ENCODE results near the gene EHD4.

The EHD4 gene

GRCh38 chr15:41876007-41876406, 96.3 kb downstream of the EHD4 start:
- ATAC-seq = no peak

GRCh38 chr15:41874736-41875135, 97.6 kb downstream of the EHD4 start:
- DNase-seq (ENCODE audit: low spot score in 2 of 2) = no peak
- Mint-ChIP-seq H3K9me3 (no peaks in the 10 kb centered on the region), H3K36me3 (no peaks in the 10 kb centered on the region), H3K4me1 (peaks cover 52% of the 10 kb centered on the region), H3K27ac (no peak overlapping the region), H3K4me3 (no peak overlapping the region)
- no peak for ATAC-seq

More at GRCh38 chr15:41876007-41876406, 96.3 kb downstream of the EHD4 start:
- H3K4me3 Mint-ChIP-seq = no peak overlapping the region
- H3K9me3 Mint-ChIP-seq = no peaks in the 10 kb centered on the region
- no peaks in the 10 kb centered on the region for H3K36me3 Mint-ChIP-seq
- peaks cover 49% of the 10 kb centered on the region for H3K4me1 Mint-ChIP-seq
- DNase-seq (ENCODE audit: low spot score in 2 of 2) = no peak
- no peak overlapping the region for H3K27ac Mint-ChIP-seq

DNA sequence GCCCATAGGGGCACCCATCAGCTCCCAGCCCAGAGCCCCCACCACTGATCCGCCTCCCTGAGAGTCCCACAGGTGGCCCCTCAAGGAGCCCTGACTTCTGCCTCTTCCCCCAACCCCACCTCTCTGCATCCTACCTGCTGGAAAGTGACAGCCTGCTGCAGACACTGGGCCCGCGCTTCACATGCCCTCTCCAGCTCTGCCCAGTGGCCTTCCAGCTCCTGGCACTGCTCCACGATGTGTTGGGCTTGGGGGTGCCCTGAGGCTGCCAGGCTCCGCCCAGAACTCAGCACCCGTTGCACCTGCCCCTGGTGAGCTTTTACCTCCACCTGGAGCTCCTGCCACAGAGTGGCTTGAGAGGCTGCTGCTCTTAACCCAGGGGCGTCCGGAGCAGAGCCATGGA, 98.6 kb downstream of the EHD4 start:
- ATAC-seq (no peak), DNase-seq (ENCODE audit: low spot score in 2 of 2) (no peak)
- Mint-ChIP-seq H3K9me3 (no peaks in the 10 kb centered on the region), H3K27ac (peak overlapping the region; percentile 88), H3K4me3 (no peak overlapping the region), H3K4me1 (peaks cover 43% of the 10 kb centered on the region), H3K36me3 (no peaks in the 10 kb centered on the region)

DNA sequence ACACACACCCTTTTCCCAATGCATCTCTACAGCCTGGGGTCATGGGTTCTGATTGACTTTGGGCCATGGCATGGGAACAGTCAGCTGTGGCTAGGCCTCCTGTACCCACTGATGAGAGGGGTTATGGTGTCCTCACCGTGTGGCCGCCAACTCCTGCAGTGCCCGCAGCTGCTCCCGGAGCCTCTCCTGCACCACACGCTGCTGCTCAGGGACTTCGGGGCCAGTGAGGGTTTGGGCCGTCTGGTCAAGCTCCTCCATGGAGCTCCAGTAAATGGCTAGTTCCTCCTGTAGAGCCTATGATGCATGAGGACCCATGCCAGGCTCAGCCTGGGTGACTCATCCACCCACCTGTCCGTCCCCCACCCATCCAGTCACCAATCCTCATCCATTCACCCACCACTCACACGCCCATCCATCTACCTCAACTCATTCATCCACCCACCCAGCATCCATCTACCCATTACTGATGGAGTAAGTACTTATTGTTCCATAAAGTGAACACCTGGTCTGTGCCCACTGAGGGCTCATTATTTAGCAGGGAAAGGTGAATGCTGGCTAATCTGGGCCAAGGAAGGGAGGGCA, 100.1 kb downstream of the EHD4 start:
- DNase-seq (ENCODE audit: low spot score in 2 of 2) = no peak
- H3K36me3 Mint-ChIP-seq = no peaks in the 10 kb centered on the region
- ATAC-seq = no peak
- H3K9me3 Mint-ChIP-seq = no peaks in the 10 kb centered on the region
- H3K4me1 Mint-ChIP-seq = peaks cover 43% of the 10 kb centered on the region
- no peak overlapping the region for H3K4me3 Mint-ChIP-seq
- peak overlapping the region; percentile 88 for H3K27ac Mint-ChIP-seq

DNA sequence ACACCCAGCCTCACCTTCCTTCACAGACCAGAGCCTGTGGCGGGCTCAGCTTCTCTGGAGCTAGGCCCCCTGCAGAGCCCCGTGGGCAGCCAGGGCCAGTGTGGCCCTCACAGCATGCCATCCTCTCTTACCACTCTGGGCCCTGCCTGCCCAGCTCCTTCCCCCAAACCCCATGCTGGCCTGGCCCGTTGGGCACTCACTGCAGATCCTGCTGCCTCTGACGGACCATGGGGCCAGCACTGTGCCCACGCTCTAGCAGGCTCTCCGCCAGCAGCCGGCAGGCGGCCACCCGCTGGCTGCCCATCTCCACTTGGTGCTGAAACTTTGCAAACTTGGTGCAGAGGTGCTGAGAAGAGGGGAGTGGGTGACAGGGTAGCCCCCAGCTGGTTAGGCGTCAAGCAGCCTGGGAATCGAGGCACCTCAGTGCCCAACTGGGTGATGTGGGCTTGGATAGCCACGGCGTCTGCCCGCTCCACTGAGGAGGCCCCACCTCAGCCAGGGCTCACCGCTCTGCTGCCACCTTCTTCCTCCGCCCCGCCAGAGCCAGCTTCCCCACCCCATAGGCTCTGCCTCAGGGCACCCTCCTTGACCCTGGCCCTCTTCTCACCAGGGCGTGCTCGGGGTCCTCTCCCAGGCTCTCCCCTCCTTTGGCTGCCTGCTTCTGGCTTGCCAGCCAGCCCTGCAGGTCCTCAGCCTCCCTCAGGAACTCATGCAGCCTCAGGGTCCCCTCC, 101.0 kb downstream of the EHD4 start:
- Mint-ChIP-seq H3K4me3 (no peak overlapping the region), H3K27ac (peak overlapping the region; percentile 76), H3K9me3 (no peaks in the 10 kb centered on the region)

DNA sequence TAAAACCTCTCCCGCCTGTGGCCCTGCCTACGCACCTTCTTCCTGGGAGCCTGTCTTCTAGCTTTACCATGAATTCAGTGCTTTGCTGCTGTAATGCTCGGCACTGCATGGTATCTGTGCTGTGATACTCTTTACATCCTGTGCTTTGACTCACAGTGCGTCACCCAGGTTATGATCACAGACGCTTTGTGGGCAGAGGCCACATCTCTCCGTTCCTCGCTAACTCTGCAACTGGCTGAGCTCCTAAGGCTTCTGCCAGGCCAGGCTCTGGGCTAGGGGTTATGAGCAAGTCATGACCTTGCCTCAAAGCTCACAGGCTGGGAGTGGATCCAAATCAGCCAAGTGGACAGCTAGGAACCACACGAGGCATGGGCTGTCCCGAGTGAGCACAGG, 101.7 kb downstream of the EHD4 start:
- H3K4me3 Mint-ChIP-seq = no peak overlapping the region
- peak overlapping the region; percentile 76 for H3K27ac Mint-ChIP-seq
- peak; percentile 97 for ATAC-seq
- peak; percentile 29 to 67 for DNase-seq (ENCODE audit: low spot score in 2 of 2)
- H3K4me1 Mint-ChIP-seq = peaks cover 42% of the 10 kb centered on the region
- no peaks in the 10 kb centered on the region for H3K9me3 Mint-ChIP-seq
- no peaks in the 10 kb centered on the region for H3K36me3 Mint-ChIP-seq

More for the DNA sequence above, 101.0 kb downstream of the EHD4 start:
- Mint-ChIP-seq H3K4me1 (peaks cover 43% of the 10 kb centered on the region), H3K36me3 (no peaks in the 10 kb centered on the region)
- no peak for ATAC-seq
- no peak for DNase-seq (ENCODE audit: low spot score in 2 of 2)

DNA sequence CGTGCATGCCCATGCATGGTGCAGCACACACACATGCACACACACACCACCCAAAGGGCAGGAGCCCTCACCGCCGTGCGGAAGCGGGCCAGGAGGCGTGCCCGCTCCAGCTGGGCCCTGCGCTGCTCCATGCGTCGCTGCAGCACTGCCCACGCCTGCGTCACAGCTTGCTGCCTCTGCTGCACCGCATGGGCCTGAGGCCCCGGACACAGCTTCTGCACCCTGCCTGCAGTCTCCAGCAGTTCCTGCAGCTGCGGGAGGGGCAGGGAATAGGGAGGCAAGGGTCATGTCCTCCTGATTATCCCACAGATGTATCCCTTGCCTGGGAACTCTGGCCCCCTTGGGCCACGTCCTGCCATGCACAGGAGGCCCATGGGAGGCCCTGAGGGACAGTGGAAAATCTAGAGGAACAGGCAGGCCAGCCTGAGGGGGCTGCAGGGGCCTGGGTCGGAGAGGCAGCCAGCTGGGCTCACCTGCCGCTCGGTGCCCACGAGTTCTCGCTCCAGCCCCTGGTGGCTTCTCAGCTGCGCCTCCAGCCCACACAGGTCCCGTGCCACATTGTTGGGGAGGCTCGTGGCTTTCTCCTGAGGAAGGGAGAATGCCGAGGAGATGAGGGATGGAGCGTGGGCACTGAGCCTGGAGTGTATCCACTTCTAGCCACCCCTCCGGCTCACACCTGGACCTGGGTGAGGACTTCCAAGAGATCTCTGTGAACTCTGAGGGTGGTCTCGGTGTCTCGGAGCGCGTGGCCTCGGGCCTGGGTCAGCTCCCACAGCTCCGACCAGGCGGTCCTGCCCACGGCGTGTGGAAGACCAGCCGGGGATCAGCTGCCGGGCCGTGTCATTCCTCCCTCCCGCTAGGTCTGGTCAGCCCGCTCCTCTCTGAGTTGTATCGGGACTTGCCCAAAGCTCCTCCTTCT, 102.3 kb downstream of the EHD4 start:
- H3K9me3 Mint-ChIP-seq = no peaks in the 10 kb centered on the region
- ATAC-seq (no peak), DNase-seq (ENCODE audit: low spot score in 2 of 2) (no peak)
- H3K4me3 Mint-ChIP-seq = no peak overlapping the region
- H3K27ac Mint-ChIP-seq = peak overlapping the region; percentile 76
- peaks cover 36% of the 10 kb centered on the region for H3K4me1 Mint-ChIP-seq
- H3K36me3 Mint-ChIP-seq = no peaks in the 10 kb centered on the region

DNA sequence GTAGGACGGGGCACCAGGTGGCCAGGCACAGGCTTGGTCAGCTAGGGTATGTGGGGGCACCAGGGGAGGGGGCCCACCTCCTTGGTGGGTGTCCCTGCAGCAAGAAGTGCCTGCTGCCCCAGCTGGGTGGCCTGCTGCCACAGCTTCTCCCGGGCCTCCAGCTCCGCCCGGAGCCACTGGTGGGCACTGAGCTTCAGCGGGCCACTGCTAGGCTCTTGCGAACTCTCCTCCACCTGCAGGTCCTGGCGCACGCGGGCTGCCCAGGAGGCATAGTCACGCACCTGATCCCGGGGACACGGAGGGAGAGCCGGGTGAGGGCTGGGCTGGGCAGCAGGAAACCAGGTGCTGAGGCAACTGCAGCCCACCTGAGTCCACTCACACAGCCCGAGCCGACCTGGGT, 104.0 kb downstream of the EHD4 start:
- Mint-ChIP-seq H3K27ac (no peak overlapping the region), H3K4me1 (peaks cover 37% of the 10 kb centered on the region), H3K4me3 (no peak overlapping the region), H3K36me3 (no peaks in the 10 kb centered on the region), H3K9me3 (no peaks in the 10 kb centered on the region)
- no peak for ATAC-seq
- no peak for DNase-seq (ENCODE audit: low spot score in 2 of 2)

GRCh38 chr15:41866872-41867579, 105.3 kb downstream of the EHD4 start:
- Mint-ChIP-seq H3K36me3 (no peaks in the 10 kb centered on the region), H3K4me1 (peaks cover 30% of the 10 kb centered on the region), H3K4me3 (no peak overlapping the region), H3K27ac (peak overlapping the region; percentile 80), H3K9me3 (no peaks in the 10 kb centered on the region)
- DNase-seq (ENCODE audit: low spot score in 2 of 2) (no peak), ATAC-seq (no peak)

DNA sequence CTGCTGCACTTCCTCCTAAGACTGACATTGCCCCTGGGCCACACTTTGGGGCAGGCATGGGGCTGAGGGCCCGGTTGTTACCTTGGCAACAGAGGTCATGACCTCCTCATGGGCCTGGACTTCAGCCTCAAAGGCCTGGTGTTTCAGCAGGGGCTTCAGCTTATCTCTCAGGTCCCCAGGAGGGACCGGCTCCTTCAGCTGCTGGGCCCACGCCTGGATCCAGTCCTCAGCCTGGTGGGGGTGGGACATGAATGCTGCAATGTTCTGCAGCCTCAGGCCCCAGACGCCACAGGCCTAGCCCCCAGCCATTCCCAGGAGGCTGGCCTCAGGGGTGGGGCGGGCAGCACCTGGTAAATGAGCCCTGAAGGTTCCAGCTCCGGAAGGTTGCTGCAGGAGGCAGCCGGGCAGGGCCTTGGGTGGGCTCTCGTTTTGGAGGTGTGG, 106.1 kb downstream of the EHD4 start:
- no peak for DNase-seq (ENCODE audit: low spot score in 2 of 2)
- Mint-ChIP-seq H3K9me3 (no peaks in the 10 kb centered on the region), H3K4me1 (peaks cover 24% of the 10 kb centered on the region), H3K4me3 (no peak overlapping the region), H3K36me3 (no peaks in the 10 kb centered on the region), H3K27ac (peak overlapping the region; percentile 8)
- ATAC-seq = no peak

- Mint-ChIP-seq H3K27ac (no peak overlapping the region), H3K4me3 (no peak overlapping the region)
Observed at GRCh38 chr15:41865490-41866055, 106.8 kb downstream of the EHD4 start.

GRCh38 chr15:41862515-41863116, 109.7 kb downstream of the EHD4 start:
- ATAC-seq = no peak
- H3K4me3 Mint-ChIP-seq = no peak overlapping the region
- DNase-seq (ENCODE audit: low spot score in 2 of 2) = no peak

More at GRCh38 chr15:41865490-41866055, 106.8 kb downstream of the EHD4 start:
- Mint-ChIP-seq H3K4me1 (peaks cover 17% of the 10 kb centered on the region), H3K9me3 (no peaks in the 10 kb centered on the region), H3K36me3 (no peaks in the 10 kb centered on the region)
- DNase-seq (ENCODE audit: low spot score in 2 of 2) (no peak), ATAC-seq (no peak)

GRCh38 chr15:41861736-41862356, 110.5 kb downstream of the EHD4 start:
- DNase-seq (ENCODE audit: low spot score in 2 of 2) (no peak), ATAC-seq (no peak)
- Mint-ChIP-seq H3K27ac (peak overlapping the region; percentile 12), H3K9me3 (no peaks in the 10 kb centered on the region), H3K4me3 (no peak overlapping the region), H3K36me3 (no peaks in the 10 kb centered on the region), H3K4me1 (peaks cover 14% of the 10 kb centered on the region)

More at GRCh38 chr15:41862515-41863116, 109.7 kb downstream of the EHD4 start:
- Mint-ChIP-seq H3K4me1 (peaks cover 14% of the 10 kb centered on the region), H3K9me3 (no peaks in the 10 kb centered on the region), H3K36me3 (no peaks in the 10 kb centered on the region), H3K27ac (peak overlapping the region; percentile 84)

Measured in stimulated activated effector memory CD8-positive, alpha-beta T cell treated with anti-CD3 and anti-CD28 coated beads, Interleukin-12 subunit alpha, Interleukin-12 subunit beta, amount 100 ng/mL, for 72 hours (primary cell).